IMR-90 (cell line): ENCODE data around the gene SOX6. TPM values are rescaled to one million over a fixed set of nuclear protein-coding genes. Genes with fewer than 3 reads are reported as not detected.

Source experiments
- ATAC-seq: fragments of 200-7000 bp; cut with Tn5 transposase; 2 replicates; pipeline ENCODE4 v1.9.1; 2020; ENCODE audit warnings: low read depth, mild to moderate bottlenecking, moderate library complexity
- BruUV-seq: library from RNA; stranded (reverse); fragments of 400-500 nt; replicated peaks from 2 replicates; lab custom pipeline; 2021; lab: Mats Ljungman, UMichigan
- CTCF ChIA-PET: fragments of 300-600 bp; formaldehyde crosslinking; extraction: SDS; loops from one replicate; lab custom pipeline; 2021; ENCODE audit warnings: antibody characterized with exemption; lab: Yijun Ruan, JAX
- POLR2A ChIA-PET: fragments of 300-600 bp; sonication (Branson Sonifier 250); formaldehyde crosslinking; loops from one replicate; lab custom pipeline; 2022; ENCODE audit warnings: antibody characterized with exemption; ENCODE audit not compliant: unreplicated experiment; lab: Charles Lee
- DNase-seq: peaks from one replicate; pipeline ENCODE4 v3.0.0; 2013
- H2AFZ ChIP-seq: replicated peaks from 2 replicates; pipeline ENCODE3; 2013; ENCODE audit warnings: low read length, mild to moderate bottlenecking; ENCODE audit not compliant: poor library complexity
- H2AK5ac ChIP-seq: 2 replicates; pipeline ENCODE4 v1.6.1; 2013; ENCODE audit warnings: low read depth, low read length, inconsistent platforms
- H2AK9ac ChIP-seq: replicated peaks from 2 replicates; pipeline ENCODE3; 2013; ENCODE audit warnings: mild to moderate bottlenecking, low read depth, low read length, moderate library complexity; ENCODE audit not compliant: poor library complexity
- H2BK120ac ChIP-seq: 2 replicates; pipeline ENCODE4 v1.6.1; 2013; ENCODE audit warnings: low read depth, low read length, inconsistent platforms
- H2BK15ac ChIP-seq: 3 replicates; pipeline ENCODE4 v1.6.1; 2013; ENCODE audit warnings: low read depth, low read length, inconsistent platforms
- H2BK20ac ChIP-seq: 2 replicates; pipeline ENCODE4 v1.6.1; 2013; ENCODE audit warnings: low read depth, mild to moderate bottlenecking, inconsistent platforms, low read length, moderate library complexity
- H2BK5ac ChIP-seq: 2 replicates; pipeline ENCODE4 v1.6.1; 2013; ENCODE audit warnings: mild to moderate bottlenecking, low read depth, low read length, inconsistent platforms; ENCODE audit not compliant: poor library complexity, severe bottlenecking
- H3K14ac ChIP-seq: replicated peaks from 2 replicates; pipeline ENCODE4 v1.6.1; 2013; ENCODE audit warnings: low read depth, low read length, inconsistent platforms
- H3K18ac ChIP-seq: 2 replicates; pipeline ENCODE4 v1.6.1; 2013; ENCODE audit warnings: low read depth, low read length, control low read depth
- H3K23ac ChIP-seq: 2 replicates; pipeline ENCODE4 v1.6.1; 2013; ENCODE audit warnings: low read depth, low read length, inconsistent platforms
- H3K27ac ChIP-seq: 2 replicates; pipeline ENCODE4 v1.5.1; 2013; ENCODE audit warnings: mild to moderate bottlenecking, control low read depth, low read length; ENCODE audit not compliant: insufficient read depth
- H3K27me3 ChIP-seq: 2 replicates; pipeline ENCODE4 v1.6.1; 2013; ENCODE audit warnings: low read length; ENCODE audit not compliant: control insufficient read depth, insufficient read depth
- H3K36me3 ChIP-seq: 2 replicates; pipeline ENCODE4 v1.6.1; 2013; ENCODE audit warnings: low read length, mixed read lengths; ENCODE audit not compliant: control insufficient read depth, insufficient read depth
- H3K4ac ChIP-seq: 2 replicates; pipeline ENCODE4 v1.6.1; 2013; ENCODE audit warnings: low read depth, low read length, inconsistent platforms
- H3K4me1 ChIP-seq: 2 replicates; pipeline ENCODE4 v1.6.1; 2013; ENCODE audit warnings: low read length, mixed read lengths; ENCODE audit not compliant: control insufficient read depth, insufficient read depth
- H3K4me2 ChIP-seq: 2 replicates; pipeline ENCODE4 v1.6.1; 2013; ENCODE audit warnings: low read depth, mild to moderate bottlenecking, control low read depth, low read length, moderate library complexity
- H3K4me3 ChIP-seq: 2 replicates; pipeline ENCODE4 v1.5.1; 2013; ENCODE audit warnings: low read depth, mild to moderate bottlenecking, control low read depth, low read length, moderate library complexity; ENCODE audit not compliant: insufficient read depth
- H3K56ac ChIP-seq: 2 replicates; pipeline ENCODE4 v1.6.1; 2013; ENCODE audit warnings: low read length, inconsistent platforms; ENCODE audit not compliant: insufficient read depth; ENCODE audit errors: extremely low read depth
- H3K79me1 ChIP-seq, 2 experiments: 2 replicates each; pipeline ENCODE4 v1.6.1; 2013; ENCODE audit warnings: low read length in 2 of 2, inconsistent platforms in 1 of 2, low read depth in 1 of 2
- H3K9ac ChIP-seq: 2 replicates; pipeline ENCODE4 v1.6.1; 2013; ENCODE audit warnings: low read depth, low read length, control low read depth
- H3K9me1 ChIP-seq: 2 replicates; pipeline ENCODE4 v1.6.1; 2013; ENCODE audit warnings: low read length, inconsistent platforms; ENCODE audit not compliant: insufficient read depth
- H3K9me3 ChIP-seq: 2 replicates; pipeline ENCODE4 v1.6.1; 2013; ENCODE audit warnings: low read length; ENCODE audit not compliant: control insufficient read depth, insufficient read depth
- H4K20me1 ChIP-seq: 2 replicates; pipeline ENCODE4 v1.6.1; 2013; ENCODE audit warnings: low read length, inconsistent platforms; ENCODE audit not compliant: insufficient read depth
- H4K5ac ChIP-seq: 2 replicates; pipeline ENCODE4 v1.6.1; 2013; ENCODE audit warnings: mild to moderate bottlenecking, low read depth, low read length, control low read depth
- H4K8ac ChIP-seq, 2 experiments: 2 replicates each; pipeline ENCODE4 v1.6.1; 2013; ENCODE audit warnings: low read depth in 2 of 2, low read length in 2 of 2, control low read depth in 1 of 2, inconsistent platforms in 1 of 2
- H4K91ac ChIP-seq: 2 replicates; pipeline ENCODE4 v1.6.1; 2013; ENCODE audit warnings: low read depth, low read length, inconsistent platforms; ENCODE audit not compliant: insufficient read depth
- BHLHE40 ChIP-seq: fragments of 150-350 bp; IDR thresholded peaks from 2 replicates; pipeline ENCODE4 v1.6.1; 2016; ENCODE audit warnings: mild to moderate bottlenecking, low read depth, low read length
- CHD1 ChIP-seq: IDR thresholded peaks from 2 replicates; pipeline ENCODE4 v1.6.1; 2012; ENCODE audit warnings: low read depth, low read length, improper control_type of control experiment
- MAFK ChIP-seq: IDR thresholded peaks from 2 replicates; pipeline ENCODE4 v1.6.1; 2012; ENCODE audit warnings: low read depth, low read length, improper control_type of control experiment
- MXI1 ChIP-seq: IDR thresholded peaks from 2 replicates; pipeline ENCODE4 v1.6.1; 2012; ENCODE audit warnings: low read depth, mild to moderate bottlenecking, low read length, moderate library complexity, borderline replicate concordance
- NFE2L2 ChIP-seq: fragments of 150-350 bp; IDR thresholded peaks from 2 replicates; pipeline ENCODE4 v1.6.1; 2016; ENCODE audit warnings: low read depth, mild to moderate bottlenecking, low read length
- RCOR1 ChIP-seq: IDR thresholded peaks from 2 replicates; pipeline ENCODE4 v1.6.1; 2012; ENCODE audit warnings: mild to moderate bottlenecking, low read length, improper control_type of control experiment; ENCODE audit not compliant: insufficient replicate concordance
- RFX5 ChIP-seq: IDR thresholded peaks from 2 replicates; pipeline ENCODE4 v1.8.0; 2012; ENCODE audit warnings: low read depth, mild to moderate bottlenecking, low read length, moderate library complexity
- WGBS, 2 experiments: methylation state at CpG; one replicate each; pipeline versions ENCODE4 v1.1.5 to v1.1.7; 2013; ENCODE audit warnings: missing lambda C conversion rate in 2 of 2; ENCODE audit not compliant: insufficient read length in 1 of 2; ENCODE audit errors: extremely low coverage in 2 of 2; 5-methylcytosine and 5-hydroxymethylcytosine counted together
- dilution Hi-C: fragments of 300-500 bp; cut with HindIII; formaldehyde crosslinking; loops from one replicate; pipeline ENCODE4 v1.14.3; 2018; ENCODE audit warnings: low sequenced_read_pairs; ENCODE audit not compliant: unreplicated experiment
- in situ Hi-C: fragments of 300-500 bp; cut with MboI; formaldehyde crosslinking; loops from 3 replicates; pipeline ENCODE4 v1.14.3; 2019; ENCODE audit warnings: low sequenced_read_pairs, inconsistent platforms, mixed read lengths
- intact Hi-C: fragments of 100-400 bp; cut with micrococcal nuclease; formaldehyde crosslinking; loops from 2 replicates; pipeline ENCODE4 v1.10.0; 2022
- polyA plus RNA-seq, 3 experiments: library from polyadenylated mRNA; depleted of rRNA; stranded (reverse); fragments of >200 nt; gene quantifications; 2 replicates each; pipeline ENCODE4 v1.2.3, GENCODE V29; 2012; ENCODE audit warnings: low replicate concordance in 1 of 3
- total RNA-seq: library from RNA; depleted of rRNA; stranded (reverse); fragments of >200 nt; gene quantifications from 2 replicates; pipeline ENCODE4 v1.2.3, GENCODE V29; 2012
- TF ChIP-seq, protein P1 (sequence below): fragments of 150-350 bp; IDR thresholded peaks from 2 replicates; pipeline ENCODE4 v1.6.1; 2016; ENCODE audit warnings: low read depth, mild to moderate bottlenecking, low read length, moderate library complexity, borderline replicate concordance

SOX6 gene
- total and polyA plus RNA-seq, 2 of the 4 experiments (the other 2 are of a cell fraction) = 1.7 to 7.7 TPM

DNA sequence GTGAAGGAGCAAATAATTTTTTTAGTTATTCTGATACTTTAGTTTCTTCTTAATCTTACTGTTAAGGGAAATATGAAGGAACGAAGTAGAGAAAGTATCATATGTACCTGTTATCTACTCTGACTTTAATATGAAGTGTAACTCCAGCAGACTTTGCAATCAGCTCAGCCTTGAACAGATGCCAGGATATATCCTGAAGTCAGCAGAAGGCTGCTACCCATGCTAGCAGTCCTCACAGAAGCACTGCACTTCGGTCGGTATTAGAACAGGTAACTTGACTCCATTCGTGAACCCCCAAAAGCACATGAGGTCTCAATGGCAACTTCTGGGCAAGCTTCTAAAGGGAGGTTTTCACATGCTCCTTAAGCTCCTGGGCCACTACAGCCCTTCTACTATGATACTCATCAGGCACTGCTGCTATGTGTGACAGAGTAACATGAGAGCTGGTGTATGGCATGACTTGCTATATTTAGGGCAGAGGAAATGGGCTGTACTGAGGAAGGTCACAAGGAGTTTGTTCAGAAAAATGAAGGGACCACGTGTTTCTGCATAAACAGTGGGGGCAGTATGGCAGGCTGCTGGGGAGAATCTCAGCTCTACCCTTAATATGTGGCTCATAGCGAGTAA lies 344.1 kb downstream of the SOX6 start:
- no peak overlapping the region for H4K8ac ChIP-seq
- H3K4me2 ChIP-seq = no peak overlapping the region
- intact Hi-C loops = no loop called here

More for the DNA sequence above, 344.1 kb downstream of the SOX6 start:
- peaks cover 5% of the 10 kb centered on the region; the same call in 1 of the 2 replicates for H3K9me1 ChIP-seq
- no peak overlapping the region; the same call in 1 of the 2 replicates for H3K14ac ChIP-seq
- peak overlapping the region; percentile 18; the same call in 1 of the 2 replicates for H2BK120ac ChIP-seq
- H3K27ac ChIP-seq = no peak overlapping the region
- H3K9ac ChIP-seq = no peak overlapping the region
- no TSS peak for BruUV-seq
- H4K91ac ChIP-seq = no peak overlapping the region
- peak overlapping the region; percentile 25 for H2AK9ac ChIP-seq
- ChIA-PET POLR2A (no interaction called here), CTCF (interaction anchor here (1.7 kb wide), 1 partner anchor 9 kb away, joined by 4 read pairs; no protein-coding TSS in a partner anchor)
- no peaks in the 10 kb centered on the region for H3K9me3 ChIP-seq
- no peak overlapping the region; the same call in 1 of the 2 replicates for H2BK20ac ChIP-seq
- no peaks in the 10 kb centered on the region for H3K79me1 ChIP-seq
- H2BK15ac ChIP-seq = no peak overlapping the region; the same call in 2 of the 3 replicates
- no peak overlapping the region for H3K4me3 ChIP-seq
- dilution Hi-C loops = no loop called here
- H3K27me3 ChIP-seq = no peaks in the 10 kb centered on the region
- in situ Hi-C loops = no loop called here
- H3K56ac ChIP-seq = no peak overlapping the region
- TF ChIP-seq, protein P1, sequence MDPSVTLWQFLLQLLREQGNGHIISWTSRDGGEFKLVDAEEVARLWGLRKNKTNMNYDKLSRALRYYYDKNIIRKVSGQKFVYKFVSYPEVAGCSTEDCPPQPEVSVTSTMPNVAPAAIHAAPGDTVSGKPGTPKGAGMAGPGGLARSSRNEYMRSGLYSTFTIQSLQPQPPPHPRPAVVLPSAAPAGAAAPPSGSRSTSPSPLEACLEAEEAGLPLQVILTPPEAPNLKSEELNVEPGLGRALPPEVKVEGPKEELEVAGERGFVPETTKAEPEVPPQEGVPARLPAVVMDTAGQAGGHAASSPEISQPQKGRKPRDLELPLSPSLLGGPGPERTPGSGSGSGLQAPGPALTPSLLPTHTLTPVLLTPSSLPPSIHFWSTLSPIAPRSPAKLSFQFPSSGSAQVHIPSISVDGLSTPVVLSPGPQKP = no peak
- no peak for TF ChIP-seq BHLHE40
- no peak for TF ChIP-seq MAFK
- no peak for TF ChIP-seq CHD1
- TF ChIP-seq NFE2L2 = peak; percentile 34; the same call in 1 of the 2 replicates
- TF ChIP-seq RCOR1 = no peak
- TF ChIP-seq MXI1 = no peak
- TF ChIP-seq RFX5 = no peak
- peak overlapping the region; percentile 55; the same call in 1 of the 2 replicates for H2AK5ac ChIP-seq
- H3K36me3 ChIP-seq = no peaks in the 10 kb centered on the region
- no peak overlapping the region for H2AFZ ChIP-seq
- H4K20me1 ChIP-seq = no peaks in the 10 kb centered on the region
- peak; percentile 6 for DNase-seq
- 0 out of 2 replicates have a peak overlapping the region, but pooled peaks have one; percentile 11 for H3K23ac ChIP-seq
- H2BK5ac ChIP-seq = no peak overlapping the region
- WGBS, 2 experiments = no CpG with 5 or more reads among the region's 6 CpGs
- no peak overlapping the region for H4K5ac ChIP-seq
- 0 out of 2 replicates have a peak overlapping the region, but pooled peaks have one; percentile 27 for H3K4ac ChIP-seq
- no peak for ATAC-seq
- H3K18ac ChIP-seq = no peak overlapping the region
- H3K4me1 ChIP-seq = peaks cover 5% of the 10 kb centered on the region; the same call in 1 of the 2 replicates
